Epithelial cell of esophagus (primary cell): Measurements from ENCODE around the gene ROR2.
A peak's percentile ranks its signal among the peaks of the same experiment; 100 is the strongest.

Source experiments
- DNase-seq: peaks from one replicate; pipeline ENCODE4 v3.0.0; 2010; ENCODE audit warnings: low read depth
- H3K4me3 ChIP-seq: 2 replicates; pipeline ENCODE4 v1.5.1; 2011; ENCODE audit warnings: mild to moderate bottlenecking, low read length, control low read depth
- CTCF ChIP-seq: IDR thresholded peaks from 2 replicates; pipeline ENCODE4 v1.5.1; 2011; ENCODE audit warnings: low read depth, mild to moderate bottlenecking, low read length, control low read depth, inconsistent platforms; ENCODE audit not compliant: insufficient read depth; ENCODE audit errors: missing control alignments

The ROR2 gene

GRCh38 chr9:91944711-91945110 is 5.3 kb downstream of the ROR2 start:
- no peak for TF ChIP-seq CTCF
- H3K4me3 ChIP-seq, result no peak overlapping the region
- DNase-seq, result no peak

GRCh38 chr9:91943478-91944470 is 6.3 kb downstream of the ROR2 start:
- H3K4me3 ChIP-seq, result no peak overlapping the region
- no peak for TF ChIP-seq CTCF
- DNase-seq, result peak; percentile 64

- no peak for TF ChIP-seq CTCF
- no peak for DNase-seq
- H3K4me3 ChIP-seq, result no peak overlapping the region
Observed at GRCh38 chr9:91942201-91942600, 7.8 kb downstream of the ROR2 start.

GRCh38 chr9:91939978-91940377 is 10.1 kb downstream of the ROR2 start:
- DNase-seq, result no peak
- no peak overlapping the region for H3K4me3 ChIP-seq
- no peak for TF ChIP-seq CTCF

- H3K4me3 ChIP-seq, result no peak overlapping the region
- TF ChIP-seq CTCF, result no peak
- no peak for DNase-seq
Observed at GRCh38 chr9:91937727-91938126, 12.3 kb downstream of the ROR2 start.

GRCh38 chr9:91937056-91937455 is 13.0 kb downstream of the ROR2 start:
- no peak for TF ChIP-seq CTCF
- DNase-seq, result no peak
- no peak overlapping the region for H3K4me3 ChIP-seq
